ENCODE results near the gene VPS13D. TPM values are rescaled to one million over a fixed set of nuclear protein-coding genes. Genes with fewer than 3 reads are reported as not detected.

The VPS13D gene
- polyA plus RNA-seq, 1 of the 3 experiments (the other 2 are of a cell fraction) = 15.0 TPM

GRCh38 chr1:12461754-12462153 lies 231.9 kb downstream of the VPS13D start:
- Histone ChIP-seq H3K9me3 (no peaks in the 10 kb centered on the region), H3K4me1 (ENCODE audit: control insufficient read depth in 1 of 2, insufficient read depth in 2 of 2, low read depth in 1 of 2, low read length in 1 of 2) (peaks cover 16 to 36% of the 10 kb centered on the region in 2 experiments), H3K27ac (ENCODE audit: low read depth in 2 of 2, low read length in 1 of 2) (peak overlapping the region in 1 of 2 experiments; percentile 67; a peak in 2 of 4 replicates), H2AFZ (ENCODE audit: low read depth) (no peak overlapping the region), H3K27me3 (ENCODE audit: insufficient read depth) (no peaks in the 10 kb centered on the region), H3K4me2 (no peak overlapping the region), H3K4me3 (ENCODE audit: low read depth in 2 of 2, low read length in 1 of 2) (no peak overlapping the region), H3K9me2 (no peaks in the 10 kb centered on the region), H3K79me2 (ENCODE audit: insufficient read depth) (no peaks in the 10 kb centered on the region), H4K20me1 (ENCODE audit: insufficient read depth) (no peaks in the 10 kb centered on the region), H3K36me3 (replicated peaks in 1 of 2; ENCODE audit: control insufficient read depth in 1 of 2, insufficient read depth in 2 of 2, low read length in 1 of 2) (peaks cover 0 to 3% of the 10 kb centered on the region in 2 experiments), H3K9ac (no peak overlapping the region), H3F3A (replicated peaks; ENCODE audit: insufficient read depth) (peaks cover 7% of the 10 kb centered on the region)
- no peak for DNase-seq
- POLR2A ChIA-PET = no interaction called here
- CTCF ChIA-PET = interaction anchor here (1.7 kb wide), 1 partner anchor 197 kb away, joined by 4 read pairs; no protein-coding TSS in a partner anchor
- TF ChIP-seq NRF1 (IDR thresholded peaks at IDR 0.05; ENCODE audit: low read depth, low read length) (no peak), REST (IDR thresholded peaks at IDR 0.05; ENCODE audit: low read depth, low read length) (no peak), MAX (IDR thresholded peaks at IDR 0.05; ENCODE audit: low read depth) (no peak)
- 96% methylated on average over 2 of the region's 2 CpGs for WGBS (ENCODE audit: low lambda C conversion rate)

GRCh38 chr1:12462586-12462985 lies 232.8 kb downstream of the VPS13D start:
- peak overlapping the region in 1 of 2 experiments; percentile 67; a peak in 1 of 4 replicates for H3K27ac ChIP-seq (ENCODE audit: low read depth in 2 of 2, low read length in 1 of 2)
- H3F3A ChIP-seq (replicated peaks; ENCODE audit: insufficient read depth) = no peaks in the 10 kb centered on the region
- H3K79me2 ChIP-seq (ENCODE audit: insufficient read depth) = no peaks in the 10 kb centered on the region
- WGBS (ENCODE audit: low lambda C conversion rate) = 80% methylated on average over 3 of the region's 4 CpGs
- POLR2A ChIA-PET = interaction anchor here (1.0 kb wide), 1 partner anchor 10 kb away, joined by 3 read pairs; no protein-coding TSS in a partner anchor
- no peaks in the 10 kb centered on the region for H4K20me1 ChIP-seq (ENCODE audit: insufficient read depth)
- no peak overlapping the region for H3K4me3 ChIP-seq (ENCODE audit: low read depth in 2 of 2, low read length in 1 of 2)
- H3K4me1 ChIP-seq (ENCODE audit: control insufficient read depth in 1 of 2, insufficient read depth in 2 of 2, low read depth in 1 of 2, low read length in 1 of 2) = peaks cover 16 to 31% of the 10 kb centered on the region in 2 experiments
- H3K27me3 ChIP-seq (ENCODE audit: insufficient read depth) = no peaks in the 10 kb centered on the region
- H3K36me3 ChIP-seq (replicated peaks in 1 of 2; ENCODE audit: control insufficient read depth in 1 of 2, insufficient read depth in 2 of 2, low read length in 1 of 2) = peaks cover 0 to 3% of the 10 kb centered on the region in 2 experiments
- no peak overlapping the region for H2AFZ ChIP-seq (ENCODE audit: low read depth)
- TF ChIP-seq USF1 (IDR thresholded peaks at IDR 0.05; ENCODE audit: borderline replicate concordance, low read depth) (no peak), FOXM1 (IDR thresholded peaks at IDR 0.05; ENCODE audit: low read depth) (no peak), RFX5 (IDR thresholded peaks at IDR 0.05; ENCODE audit: low read length) (no peak), MXI1 (IDR thresholded peaks at IDR 0.05; ENCODE audit: low read depth, low read length) (no peak), POLR2AphosphoS5 (IDR thresholded peaks at IDR 0.05; ENCODE audit: low read depth, low read length) (no peak), USF2 (IDR thresholded peaks at IDR 0.05; ENCODE audit: borderline replicate concordance, low read depth, low read length) (no peak), SIN3A (IDR thresholded peaks at IDR 0.05; ENCODE audit: borderline replicate concordance, low read depth, low read length) (no peak), PBX3 (IDR thresholded peaks at IDR 0.05) (no peak), MEF2A (IDR thresholded peaks at IDR 0.05; ENCODE audit: borderline replicate concordance, low read depth) (no peak), ZBTB33 (IDR thresholded peaks at IDR 0.05; ENCODE audit: borderline replicate concordance, low read depth) (no peak), EP300 (IDR thresholded peaks at IDR 0.05; ENCODE audit: borderline replicate concordance in 1 of 2, low read depth in 1 of 2, low read length in 1 of 2) (no peak), GABPA (IDR thresholded peaks at IDR 0.05; ENCODE audit: low read depth) (no peak), CHD2 (IDR thresholded peaks at IDR 0.05; ENCODE audit: low read length, partially characterized antibody) (no peak)
- H3K9me2 ChIP-seq = no peaks in the 10 kb centered on the region
- H3K4me2 ChIP-seq = no peak overlapping the region
- CTCF ChIA-PET = interaction anchor here (1.7 kb wide), 1 partner anchor 196 kb away, joined by 4 read pairs; no protein-coding TSS in a partner anchor
- DNase-seq = no peak
- H3K9me3 ChIP-seq = no peaks in the 10 kb centered on the region
- no peak overlapping the region for H3K9ac ChIP-seq

Measured in SK-N-SH (cell line).